Upper lobe of left lung (tissue), 4 donors: ENCODE data around the gene LRRC75B.
"Not testable (repeated sequence)": the region's sequence is repeated elsewhere in the genome, so short reads cannot be mapped to it uniquely, and the experiment has no call there.

ENCODE experiments used
- CTCF ChIP-seq, 6 experiments: fragments of 450-650 bp in 4 of 6; fragments of 200-600 bp in 2 of 6; sonication (generic) in 2 of 6; IDR thresholded peaks; one replicate each; pipeline ENCODE4 v1.5.1; 2016 to 2019; ENCODE audit warnings: antibody characterized with exemption in 6 of 6
- POLR2A ChIP-seq, 4 donors: fragments of 450-650 bp; IDR thresholded peaks; one replicate each; pipeline ENCODE4 v1.5.1; 2016 to 2017; ENCODE audit warnings: antibody characterized with exemption in 4 of 4, mild to moderate bottlenecking in 2 of 4
- POLR2AphosphoS5 ChIP-seq, 2 donors: sonication (generic); formaldehyde crosslinking; IDR thresholded peaks; one replicate each; pipeline ENCODE4 v1.5.1; 2017; ENCODE audit warnings: antibody characterized with exemption in 2 of 2

- not testable (repeated sequence) for TF ChIP-seq CTCF, POLR2AphosphoS5, POLR2A (IDR thresholded peaks at IDR 0.05)
These were observed 17.0 kb upstream of the LRRC75B start for GRCh38 chr22:24609888-24610287.
